NCI-H1417 treated with DMSO at 0.1 percent for 48 hours (cell line): ENCODE measurements around the gene AMMECR1L.
"Not testable (repeated sequence)": the region's sequence is repeated elsewhere in the genome, so short reads cannot be mapped to it uniquely, and the experiment has no call there.

Source experiments
- DNase-seq: peaks from one replicate; lab custom pipeline; 2025; lab: John Stamatoyannopoulos, UW

AMMECR1L gene

GRCh38 chr2:127887082-127887775 lies 1.5 kb upstream of the AMMECR1L start:
- no peak for DNase-seq

- not testable (repeated sequence) for DNase-seq
These were observed 808 bp upstream of the AMMECR1L start for GRCh38 chr2:127886593-127886935.

- not testable (repeated sequence) for DNase-seq
These were observed 655 bp downstream of the AMMECR1L start for GRCh38 chr2:127884861-127885740.

- DNase-seq, result no peak
These were observed 1.3 kb downstream of the AMMECR1L start for GRCh38 chr2:127884436-127884835.

DNA sequence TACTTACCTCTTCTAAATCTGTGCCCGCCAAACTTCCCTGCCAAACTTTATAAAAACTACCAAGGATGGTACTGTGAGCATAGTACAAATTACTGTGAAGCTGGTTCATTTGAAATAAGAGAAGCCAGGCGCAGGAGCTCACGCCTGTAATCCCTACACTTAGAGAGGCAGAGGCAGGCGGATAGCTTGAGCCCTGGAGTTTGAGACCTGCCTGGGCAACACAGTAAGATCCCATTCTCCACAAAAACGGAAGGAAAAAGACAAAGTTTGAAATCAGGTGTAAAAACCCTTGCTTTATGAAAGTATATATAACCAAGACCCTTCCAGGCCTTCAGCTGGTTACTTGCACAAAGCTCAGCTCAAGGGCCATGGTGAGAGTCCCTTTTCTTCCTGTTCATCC lies 5.9 kb downstream of the AMMECR1L start:
- DNase-seq, result no peak

DNA sequence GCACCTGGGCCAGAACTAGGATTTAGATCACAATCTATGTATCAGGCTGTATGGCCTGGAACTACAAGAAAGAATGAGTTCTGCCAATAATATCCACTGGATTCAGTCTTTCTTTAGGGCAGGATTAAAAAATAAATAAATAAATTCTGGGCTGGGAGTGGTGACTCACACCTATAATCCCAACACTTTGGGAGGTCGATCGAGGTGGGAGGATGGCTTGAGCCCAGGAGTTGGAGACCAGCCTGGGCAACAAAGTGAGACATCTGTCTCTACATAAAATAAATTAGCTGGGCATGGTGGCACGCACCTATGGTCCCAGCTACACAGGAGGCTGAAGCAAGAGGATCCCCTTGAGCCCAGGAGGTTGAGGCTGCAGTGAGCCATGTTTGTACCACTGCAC lies 8.1 kb downstream of the AMMECR1L start:
- no peak for DNase-seq

GRCh38 chr2:127877136-127877535 lies 8.6 kb downstream of the AMMECR1L start:
- DNase-seq, result no peak

DNA sequence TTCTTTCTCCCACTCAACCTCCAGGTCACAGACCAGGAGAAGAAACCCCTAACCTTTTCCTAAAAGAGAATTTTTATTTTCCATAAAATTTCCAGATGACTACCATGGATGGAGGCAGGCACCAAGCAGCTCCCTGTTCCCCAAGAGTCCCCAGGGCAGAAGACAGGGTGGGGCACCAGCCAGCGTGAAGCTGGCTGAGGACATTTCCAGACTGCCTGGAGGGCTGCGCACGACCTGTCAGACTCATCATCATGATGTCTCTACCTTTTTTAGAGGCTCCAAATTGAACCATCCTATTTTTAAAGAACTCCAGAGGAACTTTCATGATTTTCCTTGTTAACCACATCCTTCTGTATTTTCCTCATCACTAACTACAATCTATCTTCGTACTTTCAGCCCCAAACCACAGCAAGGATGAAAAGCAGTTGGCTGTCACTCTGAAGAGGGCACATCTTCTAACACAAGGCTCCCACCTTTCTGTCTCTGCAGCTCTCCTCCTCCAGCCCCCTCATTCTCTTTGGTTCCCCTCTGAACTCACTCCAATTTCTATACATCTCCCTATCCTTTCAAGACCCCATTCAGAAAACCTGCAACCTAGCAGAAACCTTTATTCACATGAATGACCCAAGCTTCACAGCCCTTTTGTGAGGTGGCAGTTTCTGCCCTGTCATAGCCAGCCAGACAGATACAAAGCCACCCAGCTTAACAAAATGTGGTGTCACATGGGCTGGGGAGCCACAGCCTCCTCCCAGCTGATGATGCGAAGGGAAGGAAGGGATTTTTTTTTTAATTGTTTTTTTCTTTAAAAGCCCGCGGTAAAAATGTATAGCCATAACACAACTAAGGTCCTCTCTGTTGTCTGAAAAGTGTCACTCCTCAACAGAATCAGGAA lies 11.1 kb downstream of the AMMECR1L start:
- no peak for DNase-seq

DNA sequence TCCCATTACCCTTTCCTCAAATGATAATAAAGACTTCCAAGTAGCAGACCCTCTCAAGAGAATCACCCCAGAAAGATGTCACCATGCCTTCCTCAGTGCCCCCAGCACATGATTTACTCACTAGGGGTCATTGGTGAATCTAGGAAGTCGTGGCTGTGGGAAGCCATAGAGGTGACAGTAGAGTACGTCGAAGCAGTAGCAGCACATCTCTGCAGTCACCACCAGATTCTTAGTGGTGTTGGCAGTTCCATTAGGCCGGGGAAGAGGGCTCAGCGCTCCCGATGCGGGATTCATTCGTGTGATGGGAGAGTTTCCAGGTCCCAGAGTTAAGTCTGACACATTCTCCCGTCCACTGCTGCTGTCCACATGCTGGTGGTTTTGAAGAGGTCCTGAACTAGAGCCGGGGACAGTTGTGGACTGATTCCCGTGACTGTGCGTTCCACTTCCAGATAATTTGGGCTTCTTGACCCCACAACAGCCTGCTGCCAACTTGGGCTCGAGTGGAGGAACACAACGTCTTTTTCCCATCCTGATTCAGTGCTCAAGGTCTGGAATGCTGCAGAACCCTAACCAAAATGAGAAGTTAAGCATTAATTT lies 12.0 kb downstream of the AMMECR1L start:
- no peak for DNase-seq

DNA sequence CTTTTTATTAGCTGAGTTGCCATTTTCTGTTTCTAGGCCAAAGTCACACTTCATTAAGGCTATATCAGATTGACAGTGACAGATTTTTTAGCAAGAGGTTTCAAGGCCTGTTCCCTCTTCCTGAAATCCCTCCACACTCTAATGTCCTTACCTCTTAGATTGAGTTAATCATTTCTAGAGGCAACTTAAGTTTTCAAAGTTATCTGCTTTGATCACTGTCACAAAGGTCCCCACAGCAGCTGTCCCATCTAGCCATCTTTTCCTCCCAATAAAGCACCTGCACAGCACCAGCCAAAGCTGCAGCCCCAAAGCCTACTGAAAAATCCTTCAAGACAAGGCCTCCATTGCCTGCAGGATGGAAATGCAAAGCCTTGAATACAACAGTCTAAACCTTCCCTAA lies 13.4 kb downstream of the AMMECR1L start:
- DNase-seq, result no peak

DNA sequence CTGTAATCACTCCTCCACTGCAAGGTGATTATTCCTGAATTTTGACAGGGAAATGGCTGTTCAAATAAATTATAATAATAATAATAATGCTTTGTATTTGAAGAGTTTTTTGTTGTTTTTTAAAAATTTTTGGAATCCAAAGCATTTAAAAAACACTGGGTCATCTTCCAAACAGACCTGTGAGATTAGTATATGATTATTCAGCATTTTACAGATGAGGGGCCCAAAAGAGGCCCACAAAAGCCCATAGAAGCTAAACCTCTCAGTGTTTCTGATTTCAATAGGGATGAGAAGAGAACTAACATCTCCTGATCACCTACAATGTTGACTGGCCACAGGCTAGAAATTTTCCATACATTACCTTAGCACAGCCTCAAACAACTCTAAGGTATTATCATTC lies 19.8 kb downstream of the AMMECR1L start:
- no peak for DNase-seq

DNA sequence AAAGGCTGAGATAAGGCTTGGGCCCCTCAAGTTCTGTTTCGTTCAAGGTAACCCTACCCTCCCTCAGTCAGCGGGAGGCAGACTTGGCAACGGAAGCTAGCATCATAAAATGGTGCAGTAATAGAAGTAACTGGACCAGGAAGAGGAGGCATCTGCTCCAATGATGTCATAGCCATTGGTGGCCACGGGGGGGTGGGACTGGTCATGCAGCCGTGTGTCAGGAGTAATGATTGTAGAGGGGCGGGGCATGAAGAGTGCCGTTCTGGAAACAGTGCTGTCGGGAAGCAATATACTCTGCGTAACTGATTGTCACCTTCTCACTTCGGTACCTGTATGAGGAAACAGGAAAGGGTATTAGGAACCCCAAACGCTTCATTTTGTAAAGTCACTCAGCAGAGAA lies 20.9 kb downstream of the AMMECR1L start:
- DNase-seq, result no peak

GRCh38 chr2:127862228-127862627 lies 23.5 kb downstream of the AMMECR1L start:
- DNase-seq, result no peak

GRCh38 chr2:127860130-127860529 lies 25.6 kb downstream of the AMMECR1L start:
- no peak for DNase-seq

DNA sequence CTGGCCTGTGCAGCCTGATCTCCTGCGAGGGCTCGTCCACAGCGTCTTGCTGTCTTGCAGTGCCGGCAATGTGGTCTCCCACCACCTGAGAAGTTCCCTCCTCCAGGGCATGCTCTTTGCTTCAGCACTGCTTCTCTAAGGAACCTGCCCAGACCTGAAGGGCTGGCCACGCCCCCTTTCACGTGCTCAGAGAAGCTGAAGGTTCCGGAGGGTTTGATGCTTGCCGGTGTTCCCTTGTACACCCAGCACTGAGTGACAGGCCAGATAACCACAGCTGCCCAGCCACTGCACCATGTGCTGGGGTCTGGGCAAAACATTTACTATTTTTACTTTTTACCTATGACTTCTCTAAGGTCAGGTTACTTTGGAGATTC lies 26.1 kb downstream of the AMMECR1L start:
- DNase-seq, result no peak

DNA sequence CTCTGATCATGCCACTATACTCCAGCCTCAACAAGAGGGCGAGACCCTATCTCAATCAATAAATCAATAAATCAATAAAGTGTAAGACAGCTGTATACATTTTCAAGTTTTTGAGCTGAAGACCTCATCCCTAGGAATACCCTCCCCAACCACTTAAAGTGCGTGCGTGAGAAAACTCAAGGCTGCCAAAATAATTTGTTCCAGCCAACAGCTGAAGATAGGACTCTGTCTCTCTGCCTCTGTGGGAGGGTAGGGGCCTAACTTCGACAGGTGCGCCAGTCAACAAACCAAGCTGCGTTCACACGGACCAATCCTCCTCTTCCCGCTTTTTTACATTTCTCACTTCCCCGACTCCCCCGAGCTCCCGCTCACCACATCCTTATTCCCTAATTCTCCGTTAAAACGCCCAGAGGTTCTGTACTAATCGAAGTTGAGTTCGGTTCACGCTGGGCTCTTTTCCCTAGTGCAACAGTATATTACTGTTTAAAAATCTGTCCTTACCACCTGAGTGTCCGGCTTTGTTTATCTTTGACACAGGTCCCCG lies 28.4 kb downstream of the AMMECR1L start:
- no peak for DNase-seq

DNA sequence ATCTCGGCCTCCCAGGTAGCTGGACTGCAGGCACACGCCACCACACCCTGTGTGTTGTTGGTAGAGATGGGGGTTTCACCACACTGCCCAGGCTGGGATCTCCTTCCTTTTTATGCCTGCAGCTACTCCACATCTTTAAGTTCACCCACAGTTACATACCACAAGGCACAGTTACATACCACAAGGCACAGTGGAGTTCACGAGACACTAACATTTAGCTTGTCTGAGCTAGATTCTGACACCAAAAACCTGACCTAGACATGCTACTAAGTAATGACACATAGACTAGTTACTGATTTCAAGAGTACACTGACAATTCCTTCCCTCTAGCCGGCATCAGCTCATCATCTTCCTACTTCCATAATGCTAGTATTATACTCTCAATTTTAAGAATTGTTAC lies 32.1 kb downstream of the AMMECR1L start:
- DNase-seq, result no peak

DNA sequence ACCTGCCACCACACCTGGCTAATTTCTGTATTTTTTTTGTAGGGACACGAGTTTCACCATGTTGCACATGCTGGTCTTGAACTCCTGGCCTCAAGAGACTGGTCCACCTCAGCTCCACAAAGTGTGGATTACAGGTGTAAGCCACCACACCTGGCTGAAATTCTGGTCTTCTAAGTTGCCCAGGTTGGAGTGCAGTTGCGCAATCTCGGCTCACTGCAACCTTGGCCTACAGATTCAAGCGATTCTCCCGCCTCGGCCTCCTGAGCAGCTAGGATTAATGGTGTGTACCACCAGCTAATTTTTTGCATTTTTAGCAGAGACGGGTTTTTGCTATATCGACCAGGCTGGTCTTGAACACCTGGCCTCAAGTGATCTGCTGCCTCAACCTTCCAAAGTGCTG lies 33.4 kb downstream of the AMMECR1L start:
- no peak for DNase-seq

DNA sequence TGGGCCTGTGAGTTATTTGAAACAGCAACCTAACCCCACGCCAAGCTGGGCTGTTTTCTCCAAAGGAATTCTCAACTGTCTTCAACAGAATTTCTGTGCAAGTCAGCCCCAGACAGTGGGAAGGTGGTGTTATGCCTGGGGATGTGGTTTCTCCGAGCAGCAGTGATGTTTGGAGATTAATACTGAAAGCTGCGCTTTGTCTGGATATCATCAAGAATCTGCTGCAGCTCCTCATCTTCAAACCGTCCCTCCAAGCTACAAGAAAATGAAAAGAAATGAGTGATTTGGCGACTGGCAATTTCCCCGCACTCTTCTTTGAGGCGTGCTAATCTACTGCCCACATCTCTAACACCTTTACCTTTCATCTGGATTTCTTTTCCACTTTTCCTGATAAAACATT lies 37.8 kb downstream of the AMMECR1L start:
- no peak for DNase-seq

- DNase-seq, result no peak
These were observed 40.8 kb downstream of the AMMECR1L start for GRCh38 chr2:127844973-127845372.

- no peak for DNase-seq
These were observed 42.1 kb downstream of the AMMECR1L start for GRCh38 chr2:127843677-127844076.
